Measurements from ENCODE around the gene RNASE7. TPM values are rescaled to one million over a fixed set of nuclear protein-coding genes. Genes with fewer than 3 reads are reported as not detected.

RNASE7 gene
- total RNA-seq, 1 experiment from 2014 or later: not detected

GRCh38 chr14:21074398-21075272, 32.5 kb downstream of the RNASE7 start:
- CTCF ChIA-PET: interaction anchor here (0.8 kb wide), 2 partner anchors 18 to 60 kb away, joined by 3 read pairs; no protein-coding TSS in a partner anchor

More at GRCh38 chr14:21074398-21075272, 32.5 kb downstream of the RNASE7 start:
- TF ChIP-seq SRF (IDR thresholded peaks at IDR 0.05; ENCODE audit: low read depth): no peak
- no peak for TF ChIP-seq ZFX (IDR thresholded peaks at IDR 0.05)
- no peak for TF ChIP-seq MAX (IDR thresholded peaks at IDR 0.05)
- TF ChIP-seq FOSL1 (IDR thresholded peaks at IDR 0.05; ENCODE audit: low read depth): no peak
- no peak for TF ChIP-seq RAD21 (IDR thresholded peaks at IDR 0.05; ENCODE audit: low read depth)
- no peak for TF ChIP-seq POLR2AphosphoS5 (IDR thresholded peaks at IDR 0.05; ENCODE audit: low read depth, low read length)
- TF ChIP-seq TCF7L2 (IDR thresholded peaks at IDR 0.05; ENCODE audit: borderline replicate concordance, extremely low read depth, insufficient read depth, insufficient read length): no peak
- TF ChIP-seq ATF3 (IDR thresholded peaks at IDR 0.05): no peak
- no peak for TF ChIP-seq SIN3A (IDR thresholded peaks at IDR 0.05; ENCODE audit: low read depth)
- no peak for TF ChIP-seq CTCF (IDR thresholded peaks at IDR 0.05 in 2 of 3, conservative IDR thresholded peaks at IDR 0.05 in 1 of 3; ENCODE audit: borderline replicate concordance in 1 of 3, insufficient read depth in 1 of 3, low read depth in 2 of 3, low read length in 2 of 3)
- no peak for TF ChIP-seq REST (IDR thresholded peaks at IDR 0.05; ENCODE audit: low read depth)
- no peak for TF ChIP-seq SP1 (IDR thresholded peaks at IDR 0.05; ENCODE audit: low read depth)
- no peak for TF ChIP-seq EZH2phosphoT487 (IDR thresholded peaks at IDR 0.05; ENCODE audit: borderline replicate concordance)
- no peak for TF ChIP-seq ZNF274 (IDR thresholded peaks at IDR 0.05; ENCODE audit: low read depth, low read length)
- TF ChIP-seq ELF1 (IDR thresholded peaks at IDR 0.05; ENCODE audit: borderline replicate concordance, low read depth): no peak
- TF ChIP-seq CEBPB (IDR thresholded peaks at IDR 0.05; ENCODE audit: low read depth): no peak
- no peak for TF ChIP-seq EGR1 (IDR thresholded peaks at IDR 0.05; ENCODE audit: low read depth)
- no peak for TF ChIP-seq YY1 (IDR thresholded peaks at IDR 0.05; ENCODE audit: extremely low read depth, insufficient replicate concordance, low read depth, low read length)
- Histone ChIP-seq H3K4me3 (replicated peaks in 1 of 2; ENCODE audit: low read depth in 1 of 2, low read length in 2 of 2) (no peak overlapping the region), H3K4me1 (ENCODE audit: control insufficient read depth in 1 of 2, insufficient read depth in 2 of 2, low read length in 2 of 2) (peaks cover 2 to 15% of the 10 kb centered on the region in 2 experiments), H3K79me2 (ENCODE audit: insufficient read depth, low read length) (no peaks in the 10 kb centered on the region), H2AFZ (ENCODE audit: low read depth, low read length, poor library complexity, severe bottlenecking) (no peak overlapping the region), H4K20me1 (ENCODE audit: insufficient read depth) (no peaks in the 10 kb centered on the region), H3K9ac (ENCODE audit: low read length) (no peak overlapping the region), H3K27me3 (ENCODE audit: insufficient read depth, low read length) (no peaks in the 10 kb centered on the region), H3K9me2 (ENCODE audit: insufficient read depth) (no peaks in the 10 kb centered on the region), H3K4me2 (ENCODE audit: low read length) (no peak overlapping the region), H3K36me3 (ENCODE audit: control insufficient read depth in 1 of 2, insufficient read depth in 2 of 2, low read length in 2 of 2) (no peaks in the 10 kb centered on the region; a peak in 1 of 4 replicates), H3K9me3 (ENCODE audit: control insufficient read depth in 1 of 2, insufficient read depth in 1 of 2, low read depth in 1 of 2, low read length in 2 of 2) (no peaks in the 10 kb centered on the region), H3K27ac (ENCODE audit: low read depth, low read length) (no peak overlapping the region)
- POLR2A ChIA-PET: no interaction called here
- DNase-seq (ENCODE audit: low read depth, low spot score) (no peak), ATAC-seq (no peak)
- RAD21 ChIA-PET (ENCODE audit: low non-redundant PET in 1 of 2, low total read pairs in 2 of 2, uncharacterized antibody in 2 of 2, unreplicated experiment in 2 of 2): no interaction called here
- no TSS peak for BruUV-seq (replicated peaks)
- intact Hi-C loops (cut with micrococcal nuclease): no loop called here
